Retina (tissue), 1 donor: Measurements from ENCODE around the gene CHGA.

Experiments used
- DNase-seq: peaks from one replicate; pipeline ENCODE4 v3.0.0-alpha.2; 2016

CHGA gene

DNA sequence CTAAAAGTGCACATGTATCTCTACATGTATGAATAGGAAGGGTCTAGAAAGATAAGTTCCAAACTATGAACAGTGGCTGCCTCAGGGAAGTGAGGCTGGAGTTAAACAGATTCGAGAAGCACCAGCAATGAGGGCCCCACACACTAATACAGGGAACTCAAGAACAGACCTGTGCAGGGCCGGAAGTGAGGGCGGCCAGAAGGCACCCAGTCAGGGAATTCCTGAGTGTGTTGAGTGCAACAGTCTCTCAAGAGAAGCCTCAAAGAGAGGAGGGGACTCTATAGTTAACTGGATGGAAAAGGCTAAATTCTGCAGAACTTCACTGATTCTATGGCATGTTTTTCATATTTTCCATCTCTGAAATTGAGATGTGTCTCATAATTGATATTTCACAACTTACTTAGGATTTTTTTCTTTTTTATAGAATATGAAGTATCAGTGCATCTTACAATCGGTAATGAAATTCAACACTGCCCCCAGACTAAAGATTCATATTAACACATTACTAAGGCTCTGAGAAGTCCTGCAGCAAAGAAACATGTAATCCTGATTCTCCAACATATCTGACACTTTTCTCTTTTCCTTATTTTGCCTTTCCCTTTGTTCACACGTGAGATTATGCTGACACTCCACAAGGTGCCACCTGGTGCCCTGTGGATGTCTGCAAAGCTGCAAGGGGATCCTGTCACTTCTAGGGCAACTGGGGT is 61.3 kb downstream of the CHGA start:
- no peak for DNase-seq
